ENCODE data around the gene STRA8.

- TF ChIP-seq POLR2AphosphoS5 (IDR thresholded peaks at IDR 0.05; ENCODE audit: borderline replicate concordance, low read depth, low read length) (no peak), EZH2 (IDR thresholded peaks at IDR 0.05) (no peak), FOXP2 (optimal IDR thresholded peaks at IDR 0.05; ENCODE audit: control extremely low read depth, extremely low read length, insufficient read depth) (no peak)
These were observed 36.3 kb upstream of the STRA8 start for GRCh38 chr7:135197343-135197742.

Measured in SK-N-MC (cell line).